SK-N-DZ (cell line): ENCODE measurements around the gene MYOM3.
A peak's percentile ranks its signal among the peaks of the same experiment; 100 is the strongest.
"Not testable (repeated sequence)": the region's sequence is repeated elsewhere in the genome, so short reads cannot be mapped to it uniquely, and the experiment has no call there.

Experiments used
- DNase-seq: peaks from one replicate; pipeline ENCODE4 v3.0.0-alpha.2; 2015; ENCODE audit warnings: low spot score

The MYOM3 gene

DNA sequence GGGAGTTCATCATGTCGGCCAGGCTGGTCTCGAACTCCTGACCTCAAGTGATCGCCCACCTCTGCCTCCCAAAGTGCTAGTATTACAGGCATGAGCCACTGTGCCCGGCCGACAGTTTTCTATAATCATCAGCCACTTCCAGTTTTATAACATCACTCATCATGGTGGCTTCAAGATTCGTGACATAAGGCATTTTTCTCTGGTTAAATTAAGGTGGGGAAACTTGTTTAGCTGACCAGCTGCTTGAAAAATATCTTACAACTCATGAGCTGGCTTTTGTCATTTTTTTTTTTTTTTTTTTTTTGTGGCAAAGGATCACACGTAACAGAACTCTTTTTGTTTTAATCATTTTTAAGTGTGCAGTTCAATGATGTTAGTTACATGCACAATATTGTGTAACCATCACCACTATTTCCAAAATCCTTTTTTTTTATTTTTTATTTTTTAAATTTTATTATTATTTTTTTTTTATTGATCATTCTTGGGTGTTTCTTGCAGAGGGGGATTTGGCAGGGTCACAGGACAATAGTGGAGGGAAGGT, 80.9 kb downstream of the MYOM3 start:
- DNase-seq: not testable (repeated sequence)

DNA sequence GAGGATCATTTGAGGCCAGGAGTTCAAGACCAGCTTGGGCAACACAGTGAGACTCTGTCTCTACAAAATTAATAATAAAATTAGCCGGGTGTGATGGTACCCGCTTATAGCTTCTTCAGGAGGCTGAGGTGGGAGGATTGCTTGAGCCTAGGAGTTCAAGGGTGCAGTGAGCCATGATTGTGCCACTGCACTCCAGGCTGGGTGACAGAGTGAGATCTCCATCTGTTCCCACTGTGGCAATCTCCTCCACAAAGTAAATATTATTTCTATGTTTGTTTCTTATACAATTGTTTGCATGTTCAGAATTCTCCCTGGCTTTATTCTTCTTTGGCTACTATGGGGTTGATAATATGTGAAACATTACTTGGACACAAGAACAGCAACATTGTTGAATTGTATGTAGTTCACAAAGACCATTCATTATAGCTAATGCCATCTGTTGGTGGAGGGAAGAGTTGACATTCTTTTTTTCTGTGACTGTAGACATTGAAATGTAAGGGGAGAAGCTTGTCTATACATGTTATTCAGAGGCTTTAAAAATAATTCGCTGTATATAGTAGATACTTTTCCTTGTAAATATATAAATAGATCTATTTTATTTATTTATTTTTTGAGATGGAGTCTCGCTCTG, 84.0 kb downstream of the MYOM3 start:
- DNase-seq: no peak

- DNase-seq: peak; percentile 32
Measured at GRCh38 chr1:24022581-24023361, 89.2 kb downstream of the MYOM3 start.

GRCh38 chr1:24021403-24022266, 90.3 kb downstream of the MYOM3 start:
- no peak for DNase-seq

DNA sequence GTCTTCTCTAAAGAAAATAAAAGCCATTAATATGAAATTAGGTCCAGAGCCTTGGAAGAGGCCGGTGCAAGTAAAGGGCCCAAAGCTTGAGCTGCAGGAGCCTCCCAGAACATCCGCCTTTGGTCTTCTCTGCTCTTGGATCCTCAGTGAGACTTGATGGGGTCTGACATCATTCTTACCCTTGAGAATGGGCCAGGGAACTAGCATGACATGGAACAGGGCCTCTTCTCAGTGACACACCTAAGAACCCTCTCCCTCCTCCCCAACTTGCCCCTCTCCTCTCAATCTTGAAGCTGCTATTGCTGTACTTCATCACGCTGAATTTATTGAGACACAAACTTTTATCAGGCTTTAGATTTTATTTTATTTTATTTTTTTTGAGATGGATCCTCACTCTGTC, 91.5 kb downstream of the MYOM3 start:
- DNase-seq: no peak

- no peak for DNase-seq
Measured at GRCh38 chr1:24020025-24020424, 91.9 kb downstream of the MYOM3 start.

DNA sequence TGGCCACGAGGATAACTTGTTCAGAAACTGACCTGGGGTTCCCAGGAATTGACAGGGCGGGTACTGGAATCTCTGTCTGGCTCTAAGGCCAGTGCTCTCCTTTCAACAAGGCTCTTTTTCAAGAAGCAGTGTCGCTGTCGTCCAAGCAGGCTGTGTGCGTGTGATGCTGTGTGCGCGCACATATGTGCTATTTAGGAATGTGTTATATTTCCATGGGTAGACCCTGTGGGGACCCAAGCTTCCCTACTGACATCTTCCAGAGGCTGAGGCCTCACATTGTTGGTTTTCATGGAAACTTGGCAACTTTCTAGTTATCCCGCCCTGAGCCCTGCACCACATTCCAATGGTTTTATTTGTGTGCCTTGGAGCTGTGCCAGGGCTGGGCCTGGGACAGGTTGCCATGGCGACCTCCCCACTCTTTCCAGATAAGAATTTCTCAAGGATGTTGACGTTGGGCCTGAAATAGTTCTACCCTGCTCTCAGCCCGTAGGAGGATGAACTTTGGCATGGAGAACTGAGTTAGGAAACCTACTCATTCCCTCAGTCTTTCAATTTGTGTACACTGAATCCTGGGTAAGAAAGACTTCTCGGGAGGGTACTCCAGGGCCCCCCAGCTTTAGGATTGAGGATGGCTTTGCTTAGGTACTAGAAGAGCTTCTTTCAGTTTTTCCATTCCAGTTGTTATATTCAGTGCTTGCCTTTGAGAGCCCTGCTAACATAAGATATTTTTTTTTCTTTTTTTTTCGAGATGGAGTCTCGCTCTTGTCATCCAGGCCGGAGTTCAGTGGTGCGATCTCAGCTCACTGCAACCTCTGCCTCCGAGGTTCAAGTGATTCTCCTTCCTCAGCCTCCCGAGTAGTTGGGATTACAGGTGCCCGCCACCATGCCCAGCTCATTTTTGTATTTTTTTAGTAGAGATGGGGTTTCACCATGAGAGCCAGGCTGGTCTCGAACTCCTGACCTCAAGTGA, 93.0 kb downstream of the MYOM3 start:
- DNase-seq: peak; percentile 20

- DNase-seq: no peak
Measured at GRCh38 chr1:24015221-24016210, 96.4 kb downstream of the MYOM3 start.

DNA sequence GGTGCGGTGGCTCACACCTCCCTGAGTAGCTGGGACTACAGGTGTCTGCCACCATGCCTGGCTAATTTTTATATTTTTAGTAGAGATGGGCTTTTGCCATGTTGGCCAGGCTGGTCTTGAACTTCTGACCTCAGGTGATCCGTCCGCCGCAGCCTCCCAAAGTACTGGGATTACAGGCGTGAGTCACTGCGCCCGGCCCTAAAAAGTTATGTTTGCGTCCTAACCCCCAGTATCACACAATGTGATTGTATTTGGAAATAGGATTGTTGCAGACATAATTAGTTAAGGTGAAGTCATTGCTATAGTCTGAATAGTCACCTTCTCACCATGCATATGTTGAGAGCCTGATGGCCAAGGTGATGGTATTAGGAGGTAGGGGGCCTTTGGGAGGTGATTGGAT, 99.1 kb downstream of the MYOM3 start:
- DNase-seq: not testable (repeated sequence)

DNA sequence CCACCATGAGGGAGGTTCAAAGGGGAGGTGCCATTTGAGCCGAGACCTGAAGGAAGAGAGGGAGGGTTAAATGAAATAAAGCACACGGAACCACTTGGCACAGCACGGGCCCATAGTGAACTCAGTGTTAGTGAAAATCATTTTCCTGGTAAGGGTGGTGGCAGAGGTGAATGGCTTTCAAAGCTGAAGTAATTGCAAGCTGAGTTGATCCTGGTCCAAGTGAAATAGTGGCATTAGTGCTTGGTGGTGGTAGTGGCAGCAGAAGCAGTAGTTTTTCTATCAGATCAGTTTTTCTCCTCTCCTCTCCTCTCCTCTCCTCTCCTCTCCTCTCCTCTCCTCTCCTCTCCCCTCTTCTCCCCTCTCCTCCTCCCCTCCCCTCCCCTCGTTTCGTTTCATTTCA, 101.3 kb downstream of the MYOM3 start:
- no peak for DNase-seq

DNA sequence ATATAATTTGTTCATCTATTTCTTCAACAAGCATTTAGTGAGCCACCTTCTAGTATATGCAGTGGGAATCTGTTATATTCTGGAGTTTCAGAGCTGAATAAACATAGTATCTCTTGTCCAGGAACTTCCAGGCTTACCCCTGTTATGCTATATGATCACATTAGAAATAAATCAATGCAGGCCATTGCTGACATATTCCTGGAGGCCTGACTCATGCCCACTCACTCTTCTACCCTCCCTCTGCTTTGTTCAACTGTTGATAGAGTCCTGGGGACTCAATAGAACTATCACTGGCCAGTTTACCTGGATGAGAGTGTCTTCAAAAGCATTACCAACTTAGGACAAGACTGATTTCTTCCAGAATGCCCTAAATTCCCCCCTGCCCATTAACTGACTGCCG, 102.5 kb downstream of the MYOM3 start:
- no peak for DNase-seq

GRCh38 chr1:24008574-24009184, 103.3 kb downstream of the MYOM3 start:
- DNase-seq: not testable (repeated sequence)

DNA sequence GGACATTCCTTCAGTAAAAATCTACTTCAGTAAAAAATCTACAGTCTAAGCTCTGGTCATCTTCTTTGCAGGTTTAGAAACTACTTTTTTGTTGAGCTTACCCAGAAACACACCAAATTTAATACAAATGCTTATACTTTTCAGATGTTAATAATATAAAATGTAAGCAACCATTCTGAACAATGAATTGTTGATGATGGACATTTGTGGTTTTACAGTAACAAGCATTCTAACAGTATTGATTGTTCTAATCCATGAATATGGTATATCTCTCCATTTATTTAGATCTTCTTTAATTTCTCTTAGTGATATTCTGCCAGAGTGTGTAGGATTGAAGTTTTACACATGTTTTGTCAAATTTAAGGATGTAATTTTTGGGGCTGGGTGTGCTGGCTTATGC, 104.9 kb downstream of the MYOM3 start:
- no peak for DNase-seq
